NCI-H510A (cell line): ENCODE results near the gene VPS54.
A peak's percentile ranks its signal among the peaks of the same experiment; 100 is the strongest.
"Not testable (repeated sequence)": the region's sequence is repeated elsewhere in the genome, so short reads cannot be mapped to it uniquely, and the experiment has no call there.

Source experiments
- DNase-seq: peaks from one replicate; lab custom pipeline; 2025; lab: John Stamatoyannopoulos, UW

Gene VPS54

GRCh38 chr2:63872571-63873328 lies 146.5 kb downstream of the VPS54 start:
- DNase-seq, result no peak

DNA sequence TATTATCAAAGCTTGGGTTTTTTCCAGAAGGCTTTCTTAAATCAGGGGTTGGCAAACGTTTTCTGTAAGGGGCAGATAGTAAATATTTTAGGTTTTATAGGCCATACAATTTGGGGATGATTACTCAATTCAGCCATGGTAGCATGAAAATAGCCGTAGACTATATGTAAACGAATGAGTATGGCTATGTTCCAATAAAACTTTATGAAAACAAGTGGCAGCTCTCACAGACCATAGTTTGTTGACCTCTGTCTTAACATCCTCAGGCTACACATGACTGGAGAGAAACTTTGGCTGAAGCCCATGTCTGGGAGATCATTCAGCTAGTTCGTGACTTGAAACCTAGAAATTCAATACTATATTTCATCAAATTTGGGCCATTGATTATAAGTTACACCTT lies 147.4 kb downstream of the VPS54 start:
- no peak for DNase-seq

DNA sequence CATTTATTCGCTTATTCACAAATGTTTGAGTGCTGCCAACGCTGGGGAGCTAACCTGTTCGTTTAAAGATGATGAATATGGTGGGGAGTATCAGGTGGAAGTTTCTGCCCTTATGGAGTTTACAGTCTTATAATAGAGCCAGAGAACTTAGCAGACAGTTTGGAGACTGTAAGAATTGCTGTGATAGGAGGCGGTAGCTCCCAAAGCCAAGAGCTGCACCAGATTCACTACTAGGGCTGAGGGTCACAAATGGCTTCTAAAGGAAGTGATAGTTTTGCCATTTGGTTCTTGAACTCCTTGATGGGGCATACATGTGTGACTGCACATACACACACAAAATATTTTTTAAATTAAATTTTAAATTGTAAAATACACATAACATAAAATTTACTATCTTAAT lies 148.5 kb downstream of the VPS54 start:
- DNase-seq, result no peak

- no peak for DNase-seq
These were observed 153.1 kb downstream of the VPS54 start for GRCh38 chr2:63866009-63866709.

DNA sequence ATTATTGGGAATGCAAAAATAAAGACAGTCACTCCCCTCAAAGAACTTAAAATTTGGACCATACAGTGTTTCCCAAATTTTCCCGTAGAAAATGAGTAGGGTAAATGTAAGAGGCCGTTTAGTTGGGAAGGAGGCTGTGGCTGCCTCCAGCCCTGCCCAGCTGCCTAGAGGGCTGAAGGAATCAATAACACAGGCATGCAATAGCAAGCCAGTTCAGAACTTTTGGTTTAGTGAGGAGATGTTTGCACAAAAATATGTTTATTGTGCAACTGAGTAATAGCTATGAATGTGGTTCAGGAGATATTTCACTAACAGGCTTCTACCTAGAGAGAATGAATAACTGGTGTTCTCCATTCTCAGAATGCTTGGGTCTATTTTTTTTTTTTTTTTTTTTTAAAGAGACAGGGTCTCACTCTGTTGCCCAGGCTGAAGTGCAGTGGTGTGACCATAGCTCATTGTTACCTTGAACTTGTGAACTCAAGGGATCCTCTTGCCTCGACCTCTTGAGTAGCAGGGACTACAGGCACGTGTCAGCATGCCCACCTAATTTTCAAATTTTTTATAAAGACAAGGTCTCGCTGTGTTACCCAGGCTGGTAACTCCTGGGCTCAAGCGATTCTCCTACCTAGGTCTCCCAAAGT lies 153.9 kb downstream of the VPS54 start:
- DNase-seq, result no peak

DNA sequence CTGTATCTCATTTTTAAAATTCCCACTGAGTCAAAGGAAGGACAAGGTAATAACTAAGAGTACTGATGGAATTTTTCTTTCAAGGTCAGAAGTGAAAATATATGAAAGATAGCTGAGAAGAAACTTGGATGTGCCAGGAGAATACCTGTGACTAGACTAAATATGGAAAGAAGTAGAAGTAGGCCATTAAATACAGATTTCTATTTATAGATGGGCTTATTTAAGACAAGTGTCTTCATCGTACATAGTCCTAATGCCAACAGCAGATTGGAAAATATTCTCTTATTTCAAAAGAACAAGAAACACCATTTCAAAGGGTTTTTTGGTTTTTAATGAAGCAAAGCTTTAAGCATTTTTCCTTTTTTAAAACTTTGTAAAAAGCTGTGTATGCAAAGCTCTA lies 155.5 kb downstream of the VPS54 start:
- no peak for DNase-seq

GRCh38 chr2:63862806-63863205 lies 156.4 kb downstream of the VPS54 start:
- no peak for DNase-seq

DNA sequence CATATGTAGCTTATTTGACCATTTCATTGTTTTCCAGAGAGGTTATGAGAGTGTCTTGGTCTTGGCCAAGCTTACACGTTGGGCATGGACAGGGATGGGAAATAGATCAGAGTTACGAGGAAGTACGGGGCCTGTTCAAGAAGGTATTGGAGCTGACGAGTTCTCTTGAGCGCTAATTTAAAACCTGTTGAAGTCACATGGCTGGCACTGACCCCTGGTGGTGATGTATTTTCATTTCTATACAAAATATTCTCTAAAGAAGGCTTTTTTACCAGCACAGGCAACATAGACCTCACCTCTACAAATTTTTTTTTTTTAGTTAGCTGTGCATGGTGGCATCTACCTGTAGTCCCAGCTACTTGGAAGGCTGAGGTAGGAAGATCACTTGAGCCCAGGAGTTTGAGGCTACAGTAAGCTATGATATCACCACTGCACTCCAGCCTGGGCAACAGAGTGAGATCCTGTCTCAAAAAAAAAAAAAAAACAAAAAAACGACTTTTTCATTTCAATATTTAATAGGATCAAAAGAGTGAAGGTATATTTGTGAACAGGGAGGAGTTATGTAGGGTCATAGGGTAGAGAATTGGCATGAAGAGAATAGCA lies 157.9 kb downstream of the VPS54 start:
- DNase-seq, result peak; percentile 7

DNA sequence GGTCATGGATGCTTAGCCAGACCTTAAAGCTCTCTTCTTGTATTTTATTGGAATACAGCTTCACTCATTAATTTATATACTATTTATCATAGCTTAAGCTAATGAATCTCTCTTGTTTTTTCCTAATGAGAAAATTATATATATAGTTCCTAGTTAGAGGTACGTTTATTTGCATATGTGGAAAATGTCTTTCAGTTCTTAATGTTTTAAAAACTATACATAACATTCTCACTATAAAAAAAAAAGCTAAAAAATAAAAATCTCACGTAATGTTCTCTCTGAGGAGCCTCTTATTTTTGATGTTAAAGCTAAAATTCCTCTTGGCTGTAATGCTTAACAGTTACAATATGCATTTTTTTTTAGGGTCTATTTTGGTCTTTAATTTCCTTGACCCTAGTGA lies 160.9 kb downstream of the VPS54 start:
- no peak for DNase-seq

DNA sequence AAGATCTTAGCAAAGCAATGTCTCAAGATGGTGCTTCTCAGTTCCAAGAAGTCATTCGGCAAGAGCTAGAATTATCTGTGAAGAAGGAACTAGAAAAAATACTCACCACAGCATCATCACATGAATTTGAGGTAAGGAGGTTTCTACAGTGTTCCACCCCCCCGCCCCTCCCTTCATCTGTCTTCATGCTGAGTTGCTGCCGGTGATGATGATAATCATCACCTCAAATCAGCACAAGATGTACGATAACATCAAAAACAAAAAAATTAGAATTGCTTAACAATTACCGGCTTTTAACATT lies 163.0 kb downstream of the VPS54 start:
- DNase-seq, result no peak

GRCh38 chr2:63855418-63856302 lies 163.6 kb downstream of the VPS54 start:
- no peak for DNase-seq

- DNase-seq, result no peak
These were observed 165.5 kb downstream of the VPS54 start for GRCh38 chr2:63853527-63854310.

DNA sequence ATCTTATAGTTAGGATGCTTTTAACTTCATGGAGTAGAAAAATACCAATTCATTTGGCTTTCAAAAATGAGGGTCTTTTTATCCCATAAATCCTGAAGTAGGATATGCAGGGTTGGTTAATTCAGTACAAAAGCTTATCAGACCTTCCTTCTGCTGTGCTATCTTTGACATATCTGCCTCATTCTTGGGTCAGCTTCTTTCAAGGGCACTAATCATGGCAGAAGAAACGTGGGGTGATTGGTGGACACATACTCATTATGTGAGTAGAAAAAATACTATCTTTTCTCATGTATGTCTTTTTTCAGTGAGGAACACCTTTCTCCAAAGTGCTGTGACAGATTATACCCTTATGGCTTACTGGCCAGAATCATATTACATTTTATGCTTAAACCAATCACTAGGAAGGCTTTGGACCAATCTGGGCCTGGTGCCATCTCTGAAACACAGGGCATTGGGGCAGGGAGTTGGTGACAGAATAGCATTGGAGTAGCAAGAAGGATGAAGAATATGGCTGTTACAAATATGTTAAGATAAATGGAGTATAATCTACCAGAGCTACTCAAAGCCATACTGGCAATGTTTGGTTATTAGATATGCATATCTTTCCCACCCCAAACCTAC lies 167.4 kb downstream of the VPS54 start:
- no peak for DNase-seq

DNA sequence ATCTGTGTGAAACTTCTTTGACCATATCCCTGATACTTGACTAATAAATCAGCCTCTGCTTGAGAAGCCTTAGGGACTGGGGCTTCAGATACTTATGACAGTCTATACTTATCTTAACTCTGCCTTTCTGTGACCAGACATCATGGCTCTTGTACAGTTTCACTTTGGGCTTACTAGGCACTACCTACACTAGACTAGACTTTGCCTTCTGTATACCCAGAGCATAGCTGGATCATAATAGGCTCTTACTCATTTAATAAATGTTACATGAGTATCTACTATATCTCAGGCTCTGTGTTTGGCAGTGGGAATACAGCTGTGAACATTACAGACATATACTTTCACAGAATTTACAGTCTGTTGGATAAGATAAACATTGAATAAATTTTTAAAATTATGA lies 168.6 kb downstream of the VPS54 start:
- no peak for DNase-seq

- DNase-seq, result no peak
These were observed 169.0 kb downstream of the VPS54 start for GRCh38 chr2:63850204-63850571.

GRCh38 chr2:63849381-63850203 lies 169.6 kb downstream of the VPS54 start:
- DNase-seq, result no peak

GRCh38 chr2:63847571-63847970 lies 171.7 kb downstream of the VPS54 start:
- not testable (repeated sequence) for DNase-seq

DNA sequence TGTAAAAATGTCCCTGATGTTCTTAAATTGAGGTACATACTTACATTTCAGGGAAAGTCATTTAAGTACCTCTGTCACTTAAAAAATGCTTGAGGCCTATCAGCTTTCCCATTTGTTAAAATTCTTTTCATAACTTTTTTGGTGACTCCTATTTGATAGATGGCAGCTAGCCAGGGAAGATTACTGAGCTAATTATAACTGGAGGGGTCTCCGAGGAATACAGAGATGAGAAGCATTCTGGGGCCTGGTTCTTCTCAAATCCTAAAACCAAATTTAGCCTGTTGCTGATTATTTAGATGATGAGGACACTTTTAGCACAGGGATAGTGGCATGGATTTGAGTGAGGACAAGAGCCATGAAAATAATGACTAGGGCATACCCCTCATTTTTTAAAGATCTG lies 172.7 kb downstream of the VPS54 start:
- no peak for DNase-seq

- no peak for DNase-seq
These were observed 173.4 kb downstream of the VPS54 start for GRCh38 chr2:63845866-63846265.

GRCh38 chr2:63844616-63845015 lies 174.6 kb downstream of the VPS54 start:
- DNase-seq, result no peak
